Stomach smooth muscle (tissue), 2 donors: ENCODE results near the gene RNU7-1.

Experiments
- H3K27ac ChIP-seq: one replicate; pipeline ENCODE4 v1.7.0; 2013; ENCODE audit warnings: mild to moderate bottlenecking, low read length, inconsistent platforms
- H3K27me3 ChIP-seq, 2 donors: one replicate each; pipeline ENCODE4 v1.7.0; 2013; ENCODE audit warnings: low read length in 2 of 2; ENCODE audit not compliant: insufficient read depth in 2 of 2, control insufficient read depth in 1 of 2
- H3K36me3 ChIP-seq, 2 donors: one replicate each; pipeline ENCODE4 v1.7.0; 2013; ENCODE audit warnings: low read length in 2 of 2; ENCODE audit not compliant: control insufficient read depth in 2 of 2, insufficient read depth in 2 of 2
- H3K4me1 ChIP-seq: one replicate; pipeline ENCODE4 v1.7.0; 2013; ENCODE audit warnings: low read length; ENCODE audit not compliant: control insufficient read depth, insufficient read depth
- H3K4me3 ChIP-seq, 2 donors: one replicate each; pipeline ENCODE4 v1.7.0; 2013; ENCODE audit warnings: low read length in 2 of 2
- H3K9ac ChIP-seq, 2 donors: one replicate each; pipeline ENCODE4 v1.7.0; 2013; ENCODE audit warnings: low read length in 2 of 2, mild to moderate bottlenecking in 1 of 2
- H3K9me3 ChIP-seq, 2 donors: one replicate each; pipeline ENCODE4 v1.7.0; 2013; ENCODE audit warnings: low read length in 2 of 2; ENCODE audit not compliant: control insufficient read depth in 2 of 2
- donor health status: healthy.
- donor health status: Pancreatic carcinoma.

RNU7-1 gene

DNA sequence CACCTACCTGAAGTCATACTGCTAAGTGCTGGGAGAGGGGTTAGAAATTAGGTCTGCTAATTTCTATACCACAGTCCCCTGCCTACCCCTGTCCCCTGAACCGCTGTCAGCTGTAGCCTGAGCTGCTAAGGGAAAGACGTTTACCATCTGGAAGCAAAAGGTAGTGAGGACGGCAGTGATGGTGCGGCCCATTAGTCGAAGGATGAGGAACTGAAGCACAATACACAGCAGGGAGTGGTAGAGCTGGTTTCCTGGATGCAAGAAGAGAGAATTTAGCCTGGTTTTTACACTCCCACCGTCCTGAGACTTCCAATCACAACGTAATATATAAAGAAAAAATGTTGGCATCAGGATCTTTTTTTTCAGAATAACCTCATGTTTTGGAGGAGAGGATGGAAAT lies 38.9 kb downstream of the RNU7-1 start:
- H3K4me1 ChIP-seq: no peaks in the 10 kb centered on the region
- no peak overlapping the region for H3K27ac ChIP-seq
- H3K9me3 ChIP-seq: no peaks in the 10 kb centered on the region
- H3K27me3 ChIP-seq: no peaks in the 10 kb centered on the region
- H3K4me3 ChIP-seq: no peak overlapping the region
- H3K36me3 ChIP-seq: peaks cover 37 to 41% of the 10 kb centered on the region in 2 donors
- H3K9ac ChIP-seq: no peak overlapping the region

DNA sequence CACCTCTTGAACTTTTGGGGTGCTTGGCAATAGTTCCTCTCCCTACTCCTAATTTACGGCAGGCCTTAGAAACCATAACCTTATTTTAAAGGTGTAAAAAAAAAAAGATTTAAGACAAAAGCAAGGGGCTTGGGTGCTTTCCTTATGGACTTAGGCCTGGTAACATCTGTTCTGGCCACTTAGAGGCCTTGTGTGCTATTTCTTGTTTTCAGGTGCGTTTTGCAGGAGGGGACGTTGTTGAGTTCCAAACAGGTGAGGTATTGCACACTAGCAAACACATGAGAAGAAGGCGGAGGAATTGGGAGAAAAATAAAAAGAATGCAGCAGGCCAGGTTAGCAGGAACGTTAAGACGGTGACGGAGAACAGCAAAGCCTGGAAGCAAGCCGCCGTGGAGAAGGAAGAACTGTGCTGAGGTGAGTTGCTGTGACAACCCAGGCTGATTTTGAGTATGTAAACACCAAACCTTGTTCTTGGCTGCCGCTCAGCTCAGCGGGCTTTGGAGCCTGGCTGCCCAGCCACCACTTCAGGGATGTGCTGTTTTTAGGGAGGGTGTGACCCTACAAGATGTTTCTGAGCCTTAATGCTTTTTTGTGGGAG lies 44.4 kb downstream of the RNU7-1 start:
- Histone ChIP-seq H3K4me3 (peak overlapping the region; percentile 2 to 44), H3K9me3 (no peaks in the 10 kb centered on the region), H3K27ac (peak overlapping the region; percentile 82), H3K27me3 (no peaks in the 10 kb centered on the region), H3K9ac (peak overlapping the region; percentile 23 to 51), H3K4me1 (peaks cover 11% of the 10 kb centered on the region), H3K36me3 (peaks cover 0 to 7% of the 10 kb centered on the region in 2 donors)
